Kidney capillary endothelial cell (primary cell): ENCODE measurements around the gene NR4A1.
"Not testable (repeated sequence)": the region's sequence is repeated elsewhere in the genome, so short reads cannot be mapped to it uniquely, and the experiment has no call there.

Source experiments
- DNase-seq: peaks from one replicate; pipeline ENCODE4 v3.0.0-alpha.2; 2018; ENCODE audit warnings: low spot score

Gene NR4A1

GRCh38 chr12:52097045-52097666 lies 45.9 kb downstream of the NR4A1 start:
- DNase-seq, result no peak

DNA sequence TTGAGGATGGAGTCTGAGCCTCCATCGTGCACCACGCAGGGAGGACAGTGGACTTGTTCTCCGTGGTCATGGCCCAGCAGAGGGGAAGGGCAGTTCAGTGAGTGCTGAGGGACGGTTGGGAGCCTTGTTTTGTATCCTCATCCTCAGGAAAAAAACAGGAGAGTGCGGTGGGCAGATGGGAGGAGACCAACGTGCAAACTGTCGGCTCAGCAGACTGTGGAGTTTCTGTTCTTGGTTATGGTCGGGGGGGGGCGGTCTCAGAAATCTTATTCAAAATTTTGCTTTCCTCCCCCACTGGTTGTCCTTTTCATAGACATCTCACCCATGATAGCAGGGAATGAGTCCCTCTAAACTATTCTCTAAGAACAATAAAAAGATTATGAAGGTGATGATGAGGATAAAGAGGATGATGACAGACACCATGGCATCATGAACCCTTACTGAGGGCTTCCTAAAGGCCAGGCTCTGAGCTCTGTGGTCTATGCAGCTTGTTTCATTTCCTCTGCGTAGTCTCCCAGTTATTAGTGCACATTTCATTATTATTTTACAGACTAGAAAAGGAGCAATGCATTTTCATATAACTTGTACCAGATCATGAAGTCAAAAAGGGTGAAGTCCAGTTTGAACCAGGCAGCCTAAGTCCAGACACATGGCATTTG lies 53.3 kb downstream of the NR4A1 start:
- not testable (repeated sequence) for DNase-seq
